Eye (tissue), 1 donor: Measurements from ENCODE around the gene ATF6.

Experiments
- DNase-seq: peaks from one replicate; pipeline ENCODE4 v3.0.0-alpha.2; 2015

Gene ATF6

DNA sequence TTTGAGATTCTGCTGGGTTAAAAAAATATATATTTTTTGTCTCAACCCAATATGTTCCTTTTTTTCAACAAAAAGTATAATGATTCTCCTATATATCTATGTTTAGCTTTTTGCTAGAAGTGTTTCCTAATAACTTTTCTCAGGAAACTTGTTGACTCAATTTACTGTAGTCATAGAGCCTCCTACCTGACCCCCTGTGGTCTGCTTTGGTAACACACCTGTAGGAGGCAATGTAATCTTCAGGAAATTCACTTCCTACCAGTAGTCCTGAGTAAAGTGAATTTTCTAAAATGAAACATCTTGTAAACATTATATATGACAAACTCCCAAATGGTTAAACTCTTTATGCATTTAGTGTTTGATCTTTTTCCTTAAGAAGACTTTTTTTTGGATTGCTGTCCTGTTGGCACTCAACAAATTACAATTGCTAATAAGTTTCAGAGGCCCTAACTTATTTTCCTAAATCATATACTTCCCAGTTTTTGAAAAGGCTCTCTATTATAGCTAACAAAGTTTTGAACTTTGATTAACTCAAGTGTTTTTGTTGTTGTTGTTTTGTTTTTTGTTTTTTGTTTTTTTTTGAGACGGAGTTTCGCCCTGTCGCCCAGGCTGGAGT, 139.3 kb downstream of the ATF6 start:
- no peak for DNase-seq

DNA sequence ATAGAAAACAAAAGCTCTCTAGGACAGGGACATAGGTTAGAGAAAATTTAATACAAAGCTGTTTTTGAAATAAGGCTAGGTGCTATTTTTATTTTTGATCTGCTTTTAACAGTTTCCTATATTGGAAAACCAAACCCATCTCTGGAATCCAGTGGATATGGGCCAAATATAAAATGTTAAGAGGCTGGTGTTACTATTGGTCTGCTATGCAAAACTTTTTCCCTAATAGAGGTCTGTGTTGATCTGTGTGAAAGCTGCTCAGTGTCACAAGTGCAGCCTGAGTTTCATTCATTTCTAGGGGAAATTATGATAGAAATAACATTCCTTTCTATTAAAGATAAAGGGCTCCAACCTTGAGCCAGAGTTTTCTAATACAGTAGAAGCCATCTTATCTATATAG, 141.1 kb downstream of the ATF6 start:
- no peak for DNase-seq

DNA sequence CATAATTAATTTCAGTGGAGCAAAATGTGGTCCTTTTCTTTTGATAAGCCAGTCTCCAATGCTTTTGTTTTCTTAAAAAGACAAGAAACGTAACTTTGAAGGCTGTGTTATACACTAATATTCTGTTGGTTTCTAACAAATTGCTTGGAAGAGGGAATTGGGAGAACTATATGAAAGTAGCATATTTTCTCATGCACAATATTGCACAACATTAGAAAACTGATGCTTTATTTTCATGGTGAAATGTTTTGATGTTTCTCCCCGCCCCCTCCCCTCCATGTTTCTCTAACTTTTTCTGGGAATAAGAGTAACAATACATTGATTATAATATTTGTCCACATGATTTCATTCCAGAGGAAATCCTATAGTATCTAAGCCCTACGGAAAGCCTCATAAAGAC, 142.1 kb downstream of the ATF6 start:
- no peak for DNase-seq

DNA sequence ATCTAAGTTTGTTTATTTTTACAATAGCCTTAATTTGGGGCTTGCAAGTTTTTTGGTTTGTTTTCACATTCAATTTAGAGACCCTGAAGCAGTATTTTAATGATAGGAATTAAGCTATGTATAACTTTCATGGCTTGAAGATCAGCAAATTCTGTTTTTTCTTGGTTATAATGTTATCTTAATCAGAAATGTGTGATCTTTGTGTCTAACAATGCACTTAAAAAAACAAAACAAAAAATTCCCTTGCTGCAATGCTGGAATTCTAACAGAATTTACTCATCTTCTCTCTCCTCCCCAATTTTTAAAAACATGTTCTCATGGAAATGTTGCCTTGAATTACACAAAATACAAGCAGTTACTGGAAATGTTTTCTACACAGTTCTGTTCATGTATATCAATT, 144.5 kb downstream of the ATF6 start:
- DNase-seq: no peak

DNA sequence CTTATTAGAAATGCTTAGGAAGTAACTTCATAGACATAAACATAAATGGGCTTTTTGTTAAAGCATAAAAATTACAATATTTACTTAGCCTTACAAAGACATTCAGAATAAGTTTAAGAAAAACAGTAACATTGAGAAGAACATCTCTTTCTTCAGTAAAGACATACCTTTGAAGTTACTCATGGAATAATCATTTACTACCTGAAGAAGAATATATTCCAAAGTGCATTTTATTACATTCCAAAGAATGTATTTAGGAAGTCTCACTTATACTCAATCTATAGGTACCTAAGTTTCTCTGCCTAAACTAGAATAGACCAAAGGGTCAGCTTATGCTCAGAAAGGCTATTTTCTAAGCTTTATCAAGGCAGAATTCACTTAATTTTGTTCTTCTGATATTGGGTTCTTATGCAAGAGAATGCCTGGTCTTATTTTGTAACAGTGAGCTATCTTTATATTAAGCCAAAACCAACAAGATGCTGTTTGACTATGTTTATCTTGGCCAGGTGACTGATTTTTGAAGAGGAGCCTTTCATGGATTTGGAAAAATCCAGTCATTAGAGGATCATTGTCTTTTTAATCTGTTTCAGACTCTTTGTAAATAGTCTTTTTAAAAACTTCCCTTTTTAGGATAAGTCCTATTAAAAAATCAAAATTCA, 147.5 kb downstream of the ATF6 start:
- no peak for DNase-seq

DNA sequence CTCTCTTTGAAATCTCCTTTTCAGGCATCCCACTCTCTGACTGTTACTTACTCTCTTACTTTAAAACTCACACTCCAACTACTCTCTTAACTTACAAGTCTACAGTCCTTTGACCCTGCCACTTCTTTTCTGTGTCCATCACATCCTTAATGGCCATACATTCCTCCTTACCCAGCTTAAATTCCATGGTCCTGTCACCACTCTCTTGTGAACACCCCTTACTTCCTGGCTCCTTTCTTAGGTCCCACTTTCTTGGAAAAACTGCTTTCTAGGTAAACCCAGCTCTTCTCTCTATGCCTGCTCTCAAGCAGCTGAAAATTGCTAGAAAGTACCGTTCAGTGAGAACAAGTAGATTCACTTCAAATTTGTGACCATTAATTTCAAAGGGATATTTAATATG, 148.5 kb downstream of the ATF6 start:
- DNase-seq: no peak

DNA sequence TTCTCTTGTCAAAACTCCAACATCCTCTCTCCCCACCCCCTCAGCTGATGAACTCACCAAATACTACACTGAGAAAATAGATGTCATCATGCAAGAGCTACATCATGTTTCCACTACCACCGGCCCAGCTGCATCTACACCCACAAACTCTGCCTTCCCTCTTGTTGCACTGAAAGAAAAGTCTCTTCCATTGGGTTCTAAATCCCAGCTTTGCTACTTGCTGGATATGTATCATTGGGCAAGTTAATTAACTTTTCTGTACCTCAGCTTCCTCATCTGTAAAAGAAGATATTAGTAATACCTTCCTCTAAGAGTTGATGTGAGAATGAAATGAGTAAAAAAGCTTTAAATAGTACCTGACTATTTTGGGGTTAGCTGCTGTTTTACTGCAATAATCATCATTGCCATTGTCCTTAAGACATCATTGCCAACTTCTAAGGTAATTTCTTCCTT, 149.0 kb downstream of the ATF6 start:
- DNase-seq: no peak

DNA sequence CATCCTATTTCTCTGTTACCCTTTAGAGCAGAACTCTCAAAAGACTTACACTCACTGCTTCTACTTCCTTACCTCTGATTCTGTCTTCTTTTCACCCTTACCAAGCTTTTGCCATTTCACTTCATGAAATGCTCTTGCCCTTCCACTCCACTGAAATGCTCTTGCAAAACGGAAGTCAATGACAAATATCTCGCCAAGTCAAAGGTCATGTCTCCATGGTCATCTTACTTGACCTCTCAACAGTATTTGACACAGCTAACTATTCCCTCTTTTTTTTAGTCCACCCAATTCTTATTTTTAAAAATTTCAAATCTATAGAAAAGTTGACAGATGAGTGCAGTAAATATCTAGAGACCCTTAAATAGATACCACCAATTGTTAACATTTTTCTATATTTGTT, 149.9 kb downstream of the ATF6 start:
- no peak for DNase-seq

DNA sequence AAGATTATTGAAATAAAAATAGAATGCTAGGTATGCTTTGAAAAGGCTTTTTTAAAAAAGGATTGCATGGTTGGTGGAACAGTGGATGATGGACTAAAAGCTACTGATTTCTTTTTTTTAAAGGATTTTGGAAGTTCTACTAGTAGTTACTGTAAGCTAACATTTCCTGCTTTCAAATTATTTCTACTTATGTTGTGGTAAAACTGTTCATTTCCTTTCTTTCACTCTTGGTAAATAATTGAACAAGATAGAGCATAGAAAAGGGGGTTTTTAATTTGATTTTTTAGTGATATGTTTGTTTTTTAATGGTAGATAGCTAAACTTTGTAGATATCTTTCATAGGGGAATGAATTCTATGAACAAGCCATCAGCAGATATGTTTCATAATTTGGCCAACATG, 153.1 kb downstream of the ATF6 start:
- DNase-seq: no peak

DNA sequence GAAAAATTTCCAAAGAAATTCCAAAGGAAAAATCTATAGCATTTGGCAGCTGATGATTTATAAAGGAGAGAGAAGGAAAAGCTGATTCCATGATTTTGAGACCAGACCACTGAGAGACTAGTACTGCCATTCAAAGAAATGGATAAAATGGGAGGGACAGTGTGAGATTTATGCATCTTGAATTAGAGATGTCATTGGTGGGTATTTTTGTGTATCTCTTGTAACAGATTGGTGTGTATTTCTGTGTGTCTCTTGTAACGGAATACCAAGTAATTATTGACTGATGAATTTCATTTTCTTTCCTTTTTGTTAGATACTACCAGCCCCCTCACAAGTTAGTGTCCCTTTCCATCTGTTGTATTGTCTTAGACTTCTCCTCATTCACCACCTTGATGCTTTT, 155.4 kb downstream of the ATF6 start:
- no peak for DNase-seq

DNA sequence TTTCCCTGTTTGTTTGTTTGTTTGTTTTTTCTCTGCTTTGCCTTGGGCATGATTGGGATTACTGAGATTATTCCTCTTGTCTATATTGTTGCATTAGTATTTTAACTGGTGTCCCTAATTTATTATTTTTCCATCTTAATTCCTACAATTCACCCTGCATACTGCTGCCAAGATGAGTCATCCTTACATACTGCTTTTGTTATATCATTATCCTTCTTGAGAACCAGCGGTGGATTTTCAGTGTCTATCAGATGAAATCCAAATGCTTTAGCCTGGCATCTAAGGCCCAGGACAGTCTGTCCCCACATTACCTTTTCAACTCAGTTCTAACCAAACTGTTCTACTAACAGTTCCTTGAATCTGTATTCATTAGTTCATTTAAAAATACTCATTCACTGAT, 155.9 kb downstream of the ATF6 start:
- DNase-seq: no peak

DNA sequence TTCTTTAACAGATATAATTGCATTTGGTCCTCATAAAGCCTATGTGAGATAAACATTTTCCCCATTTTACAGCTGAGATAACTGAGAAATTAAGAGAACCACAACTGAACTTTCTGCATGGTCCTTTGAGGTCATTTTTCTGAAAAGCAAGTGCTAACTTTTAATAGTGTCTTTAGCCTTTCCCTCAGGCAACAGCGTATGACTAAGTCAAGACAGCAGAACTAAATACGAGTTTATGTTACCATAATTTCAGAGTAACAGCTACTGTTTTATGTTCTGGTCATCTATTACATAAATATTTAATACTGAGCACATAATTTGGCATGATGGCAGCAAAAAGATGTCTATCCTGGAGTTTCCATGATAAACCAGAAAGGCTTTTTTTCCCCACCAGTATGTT, 161.9 kb downstream of the ATF6 start:
- DNase-seq: no peak

DNA sequence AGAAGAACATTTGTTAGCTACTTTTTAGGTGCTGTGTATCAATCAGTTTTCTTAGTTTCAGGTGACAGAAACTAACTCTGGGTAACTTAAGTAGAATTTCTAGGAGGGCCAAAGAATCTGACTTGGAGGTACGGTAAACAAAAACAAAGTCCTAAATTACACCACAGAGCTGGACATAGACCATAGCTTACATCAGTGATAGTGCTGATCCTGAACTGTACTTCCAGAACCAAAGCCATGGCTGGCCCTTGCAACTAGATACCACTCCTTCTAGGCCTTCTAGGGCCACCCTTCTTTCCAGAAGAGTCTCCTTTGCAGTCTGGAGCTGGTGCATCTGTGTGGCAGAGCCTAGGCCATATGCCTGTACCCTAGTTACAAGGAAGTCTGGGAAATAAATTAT, 163.0 kb downstream of the ATF6 start:
- no peak for DNase-seq

DNA sequence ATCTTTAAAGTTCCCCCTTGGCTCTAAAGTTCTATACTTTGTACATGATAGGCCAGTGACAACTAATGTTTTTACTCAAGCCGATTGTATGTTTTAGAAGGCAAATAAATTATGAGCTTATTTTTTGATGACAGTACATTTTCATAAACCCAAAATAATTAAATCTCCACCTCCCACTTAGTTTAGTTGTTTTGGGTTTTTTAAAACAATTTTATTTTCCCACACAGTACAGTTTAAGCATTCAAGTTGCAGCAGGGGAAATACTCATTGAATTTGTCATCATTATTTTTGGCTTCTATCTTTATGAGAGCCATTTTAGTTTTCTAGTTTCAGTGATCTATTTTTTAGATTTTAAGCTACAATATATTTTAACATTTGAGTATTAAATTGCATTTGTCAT, 163.9 kb downstream of the ATF6 start:
- no peak for DNase-seq

DNA sequence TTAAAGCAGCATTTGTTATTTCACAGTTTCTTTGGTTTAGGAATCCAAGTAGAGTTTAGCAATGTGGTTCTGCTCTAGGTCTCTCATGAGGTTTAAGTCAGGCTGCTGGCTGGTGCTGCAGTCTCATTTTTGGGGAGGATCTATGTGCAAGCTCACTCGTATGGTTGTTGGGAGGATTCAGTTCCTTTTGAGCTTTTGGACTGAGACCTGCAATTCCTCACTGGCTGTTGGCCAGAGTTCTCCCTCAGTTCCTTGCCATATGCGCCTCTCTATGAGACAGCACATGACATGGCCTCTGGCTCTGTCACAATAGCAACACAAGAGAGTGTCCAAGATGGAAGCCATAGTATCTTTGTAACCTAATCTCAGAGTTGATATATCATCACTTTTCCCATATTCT, 166.5 kb downstream of the ATF6 start:
- DNase-seq: no peak

DNA sequence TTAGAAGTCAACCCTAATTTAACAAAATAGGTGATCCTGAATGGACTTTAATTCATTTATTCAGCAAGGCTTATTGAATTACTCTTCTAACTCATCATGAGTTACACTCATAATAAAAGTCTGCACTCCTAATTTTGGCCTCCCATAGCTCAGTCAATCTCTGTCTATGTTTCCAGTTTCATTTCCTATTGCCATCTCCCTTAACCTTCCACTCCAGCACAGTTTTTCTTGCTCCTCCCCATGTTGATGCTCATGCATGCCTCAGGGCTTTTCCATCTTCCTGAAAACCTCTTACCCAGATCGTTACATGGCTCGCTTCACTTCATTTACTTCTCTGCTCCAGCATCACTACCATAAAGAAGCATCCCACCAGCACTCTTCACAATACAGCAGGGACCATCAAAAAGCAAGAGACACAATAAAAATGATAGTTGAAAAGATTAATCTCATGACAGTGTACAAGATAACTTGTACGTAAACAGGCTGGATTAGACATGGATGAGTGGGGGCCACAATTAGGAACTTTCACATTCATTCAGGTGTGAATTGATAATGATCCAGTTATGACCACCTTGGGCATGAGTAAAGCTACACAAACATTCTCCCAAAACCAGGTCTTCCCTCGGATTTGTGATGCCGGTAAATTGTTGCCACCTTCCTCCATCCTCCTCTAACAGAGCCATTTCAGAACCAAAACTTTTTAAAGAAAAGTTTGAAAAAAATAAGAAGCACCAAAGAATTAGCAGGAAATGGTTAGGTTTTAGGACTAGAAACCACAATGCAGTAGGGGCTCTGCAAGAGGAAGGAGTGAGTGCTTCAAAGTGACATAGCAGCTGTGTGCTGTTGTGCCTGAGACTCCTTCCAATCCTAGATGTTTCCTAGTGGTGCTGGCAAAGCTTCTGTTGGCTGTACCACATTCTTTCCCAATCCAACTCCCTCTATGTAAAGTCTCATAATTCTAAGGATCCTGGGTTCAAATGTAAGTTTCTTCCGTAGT, 167.8 kb downstream of the ATF6 start:
- DNase-seq: peak; percentile 39

DNA sequence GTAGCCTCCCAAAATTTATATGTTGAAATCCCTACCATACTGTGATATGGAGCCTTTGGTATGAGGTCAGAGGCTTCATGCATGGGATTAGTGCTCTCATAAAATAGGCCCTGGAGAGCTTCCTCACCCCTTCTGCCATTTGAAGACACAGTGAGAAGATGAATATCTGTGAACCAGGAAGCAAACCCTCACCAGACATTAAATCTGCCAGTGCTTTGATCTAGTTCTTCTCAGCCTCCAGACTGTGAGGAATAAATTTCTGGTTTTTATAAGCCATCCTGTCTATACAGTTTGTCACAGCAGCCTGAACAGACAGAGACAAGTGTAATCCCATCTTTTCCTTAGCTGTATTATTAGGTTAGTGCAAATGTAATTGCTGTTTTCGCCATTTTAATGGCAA, 169.1 kb downstream of the ATF6 start:
- no peak for DNase-seq

DNA sequence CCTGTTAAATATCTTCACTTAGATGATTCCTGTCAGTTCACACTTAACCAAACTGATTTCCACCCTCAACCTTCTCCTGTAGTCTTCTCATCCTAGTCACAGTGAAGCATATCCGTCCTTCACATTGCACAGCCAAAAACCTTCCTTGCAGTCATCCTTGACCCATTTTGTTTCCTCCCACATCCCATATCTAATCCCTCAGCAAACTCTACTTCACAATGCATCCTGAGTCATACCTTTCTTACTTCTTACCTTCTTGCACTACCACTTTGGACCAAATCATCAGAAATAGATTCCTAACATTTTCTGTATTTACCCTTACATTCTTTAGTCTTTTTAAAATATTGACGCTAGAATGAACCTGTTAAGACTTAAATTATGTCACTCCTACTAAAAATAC, 170.7 kb downstream of the ATF6 start:
- DNase-seq: no peak

DNA sequence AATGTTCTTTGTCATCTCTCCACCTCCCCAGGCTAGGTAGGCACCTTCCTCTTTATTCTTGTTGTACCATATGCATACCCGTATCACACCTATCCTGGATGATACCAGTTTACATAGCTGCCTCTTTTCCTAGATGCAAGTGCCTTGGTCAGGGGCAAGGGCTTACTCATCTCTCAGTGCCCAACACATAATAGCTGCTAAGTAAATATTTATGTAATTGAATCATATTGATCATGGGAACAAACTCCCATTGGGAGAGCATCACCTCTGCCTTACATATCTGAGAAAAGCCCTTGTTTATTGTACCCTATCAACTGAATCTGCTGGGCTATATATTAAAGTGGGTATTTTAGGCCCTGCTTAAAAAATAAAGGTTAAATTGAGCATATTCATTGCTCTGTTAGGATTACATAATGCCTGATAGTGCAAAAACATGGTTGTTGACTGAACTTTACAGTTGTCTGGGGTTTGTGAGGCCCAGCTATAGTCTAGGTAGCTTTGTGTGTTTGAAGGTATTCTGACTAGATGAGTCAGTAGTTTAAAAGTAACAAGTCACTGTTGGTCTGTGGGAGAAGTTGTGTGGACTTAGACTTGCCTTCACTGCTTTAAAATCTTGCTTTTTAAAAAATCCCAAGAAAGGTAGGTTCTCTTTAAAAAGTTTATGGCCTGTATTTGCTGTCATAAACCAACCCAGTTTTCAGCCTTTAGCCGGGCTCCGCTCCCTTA, 174.9 kb downstream of the ATF6 start:
- DNase-seq: no peak

DNA sequence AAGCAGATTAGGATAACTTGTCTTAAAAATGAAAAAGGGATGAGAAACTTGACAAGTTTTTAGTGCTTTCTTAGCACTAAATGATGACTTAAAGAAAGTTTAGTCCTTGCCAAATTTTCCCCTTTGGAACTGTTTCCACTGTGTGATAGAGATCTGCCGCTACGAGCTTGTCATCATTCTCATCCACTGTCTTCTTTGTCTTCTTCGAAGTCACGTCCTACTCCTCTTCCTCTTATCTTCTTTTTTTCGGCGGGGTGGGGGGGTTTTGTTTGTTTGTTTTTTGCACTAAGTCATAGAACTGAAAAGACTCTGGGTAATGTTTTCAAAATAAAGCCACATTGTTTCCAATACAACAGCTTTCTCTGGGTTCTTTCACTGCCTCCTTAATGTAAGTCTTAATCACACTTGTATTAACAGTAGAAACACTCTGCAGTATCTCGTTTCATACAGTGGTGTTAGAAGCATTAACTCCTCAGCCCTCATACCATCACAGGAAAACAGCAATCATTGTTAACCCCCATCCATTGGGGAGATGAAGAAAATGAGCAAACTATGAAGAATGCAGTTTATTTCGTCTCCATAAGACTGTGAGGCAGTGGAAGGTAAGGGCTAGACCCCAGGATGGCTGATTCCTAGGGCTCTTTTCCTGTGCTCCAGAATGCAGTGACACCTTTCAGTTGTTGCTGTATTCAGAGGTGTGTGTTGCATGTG, 175.8 kb downstream of the ATF6 start:
- peak; percentile 37 for DNase-seq

DNA sequence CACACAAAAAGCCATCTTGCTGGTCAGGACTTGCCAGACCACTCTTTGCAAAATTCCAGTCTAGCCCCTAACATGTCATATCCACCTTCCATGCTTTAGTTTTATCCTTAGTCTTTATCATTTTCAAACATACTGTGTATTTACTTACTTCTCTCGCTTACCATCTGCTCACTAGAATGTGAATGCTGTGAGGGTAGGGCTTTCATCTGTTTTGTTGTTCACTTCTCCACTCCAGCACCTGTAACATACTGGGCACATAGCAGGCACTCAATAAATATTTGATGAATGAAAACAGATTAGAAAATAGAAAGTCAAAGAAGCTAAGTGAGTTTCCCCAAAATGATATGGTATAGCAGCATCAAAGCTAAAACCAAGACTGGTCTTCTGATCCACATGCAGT, 177.6 kb downstream of the ATF6 start:
- DNase-seq: no peak

DNA sequence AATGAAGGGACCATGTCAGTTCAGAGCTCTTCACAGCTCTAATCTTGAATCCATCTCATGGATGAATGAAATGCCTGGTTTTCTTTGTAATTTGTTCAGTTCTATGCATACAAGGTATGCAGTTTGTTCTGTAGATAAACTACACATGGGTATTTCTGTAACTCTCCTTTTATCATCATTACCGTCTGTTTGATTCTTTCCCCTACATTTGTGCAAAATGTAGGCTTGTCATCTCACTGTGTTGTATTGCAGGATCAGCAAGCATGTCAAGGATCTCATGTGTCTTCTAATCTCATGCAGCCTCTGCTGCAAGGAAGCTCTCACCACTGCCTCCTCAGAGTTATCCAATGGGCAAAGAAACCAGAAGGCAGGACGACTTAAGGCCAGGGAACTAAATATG, 178.3 kb downstream of the ATF6 start:
- DNase-seq: no peak
